D721Med (cell line): ENCODE measurements around the gene MRPL50.

Experiments used
- DNase-seq: peaks from one replicate; pipeline ENCODE4 v3.0.0; 2011; ENCODE audit warnings: low spot score; ENCODE audit not compliant: insufficient read length
- FAIRE-seq: peaks from 2 replicates; lab custom pipeline; 2011; peaks lifted over from hg19 to GRCh38; lab: Jason Lieb, UNC
- TF ChIP-seq, protein P1 (sequence below): IDR thresholded peaks from 2 replicates; pipeline ENCODE4 v1.5.1; 2012; ENCODE audit warnings: mild to moderate bottlenecking, control low read depth; ENCODE audit not compliant: insufficient read depth; ENCODE audit errors: missing control alignments

Gene MRPL50

DNA sequence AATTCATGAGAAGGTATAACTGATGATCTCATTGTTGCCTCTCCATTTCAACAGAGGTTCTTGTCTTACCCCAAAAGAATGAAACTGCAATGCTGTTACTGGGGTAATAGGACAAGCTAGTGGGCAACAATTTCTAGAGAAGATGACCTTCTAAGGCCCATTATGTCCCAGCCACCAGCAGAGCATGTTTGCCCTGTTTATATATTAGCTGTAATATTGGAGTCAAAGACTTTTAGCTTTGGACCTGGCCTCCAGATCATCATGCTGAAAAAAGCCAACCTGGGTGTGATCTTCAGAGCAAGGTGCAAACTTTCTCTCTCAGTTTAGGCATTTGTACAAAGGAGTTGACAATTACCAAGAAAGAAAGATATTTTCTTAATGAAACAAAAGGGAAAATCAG, 33.8 kb upstream of the MRPL50 start:
- FAIRE-seq (no peak), DNase-seq (no peak)
- TF ChIP-seq, protein P1, sequence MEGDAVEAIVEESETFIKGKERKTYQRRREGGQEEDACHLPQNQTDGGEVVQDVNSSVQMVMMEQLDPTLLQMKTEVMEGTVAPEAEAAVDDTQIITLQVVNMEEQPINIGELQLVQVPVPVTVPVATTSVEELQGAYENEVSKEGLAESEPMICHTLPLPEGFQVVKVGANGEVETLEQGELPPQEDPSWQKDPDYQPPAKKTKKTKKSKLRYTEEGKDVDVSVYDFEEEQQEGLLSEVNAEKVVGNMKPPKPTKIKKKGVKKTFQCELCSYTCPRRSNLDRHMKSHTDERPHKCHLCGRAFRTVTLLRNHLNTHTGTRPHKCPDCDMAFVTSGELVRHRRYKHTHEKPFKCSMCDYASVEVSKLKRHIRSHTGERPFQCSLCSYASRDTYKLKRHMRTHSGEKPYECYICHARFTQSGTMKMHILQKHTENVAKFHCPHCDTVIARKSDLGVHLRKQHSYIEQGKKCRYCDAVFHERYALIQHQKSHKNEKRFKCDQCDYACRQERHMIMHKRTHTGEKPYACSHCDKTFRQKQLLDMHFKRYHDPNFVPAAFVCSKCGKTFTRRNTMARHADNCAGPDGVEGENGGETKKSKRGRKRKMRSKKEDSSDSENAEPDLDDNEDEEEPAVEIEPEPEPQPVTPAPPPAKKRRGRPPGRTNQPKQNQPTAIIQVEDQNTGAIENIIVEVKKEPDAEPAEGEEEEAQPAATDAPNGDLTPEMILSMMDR: no peak

DNA sequence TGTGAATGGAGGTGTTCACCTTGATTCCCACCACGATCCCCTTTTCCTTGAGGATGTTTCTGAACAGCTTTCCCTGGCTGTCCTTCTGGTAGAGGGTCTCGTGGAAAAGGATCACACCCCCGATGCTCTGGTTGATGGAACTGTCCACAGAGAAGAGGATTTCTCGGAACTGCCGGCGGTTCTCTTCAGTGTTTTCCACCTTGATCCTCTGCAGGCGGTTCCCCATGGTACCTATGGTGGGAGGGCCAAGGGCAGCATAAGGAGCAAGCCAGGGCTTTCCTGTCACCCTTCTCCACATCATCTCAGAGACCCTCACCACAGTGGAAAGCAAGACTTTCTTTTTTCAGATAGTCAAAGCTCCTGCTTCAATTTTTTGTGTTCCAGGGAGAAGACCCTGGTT, 31.3 kb upstream of the MRPL50 start:
- FAIRE-seq: no peak
- no peak for DNase-seq

GRCh38 chr9:101428909-101429308, 30.5 kb upstream of the MRPL50 start:
- TF ChIP-seq, protein P1: no peak
- FAIRE-seq (no peak), DNase-seq (no peak)

More for the DNA sequence above, 31.3 kb upstream of the MRPL50 start:
- TF ChIP-seq, protein P1: no peak

- TF ChIP-seq, protein P1: no peak
- DNase-seq (no peak), FAIRE-seq (no peak)
Measured at GRCh38 chr9:101427957-101428655, 29.7 kb upstream of the MRPL50 start.

DNA sequence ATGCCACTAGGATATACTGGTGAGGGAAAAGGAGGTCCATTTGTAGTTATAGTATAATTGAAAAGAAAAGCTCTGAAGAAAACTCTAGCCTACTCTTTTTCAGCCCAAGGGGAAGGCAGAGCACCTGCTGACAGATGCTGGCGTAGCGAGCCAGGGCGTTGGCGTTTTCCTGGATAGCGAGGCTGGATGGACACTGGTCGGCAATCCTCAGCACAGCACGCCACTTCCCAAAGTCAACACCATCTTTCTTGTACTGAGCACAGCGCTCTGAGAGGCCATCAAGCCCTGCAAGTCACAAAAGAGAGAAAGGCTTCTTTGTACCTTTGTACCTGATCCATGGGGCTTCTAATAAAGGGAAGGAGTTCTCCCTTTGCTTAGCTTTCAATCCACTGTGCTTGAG, 28.9 kb upstream of the MRPL50 start:
- TF ChIP-seq, protein P1: no peak

DNA sequence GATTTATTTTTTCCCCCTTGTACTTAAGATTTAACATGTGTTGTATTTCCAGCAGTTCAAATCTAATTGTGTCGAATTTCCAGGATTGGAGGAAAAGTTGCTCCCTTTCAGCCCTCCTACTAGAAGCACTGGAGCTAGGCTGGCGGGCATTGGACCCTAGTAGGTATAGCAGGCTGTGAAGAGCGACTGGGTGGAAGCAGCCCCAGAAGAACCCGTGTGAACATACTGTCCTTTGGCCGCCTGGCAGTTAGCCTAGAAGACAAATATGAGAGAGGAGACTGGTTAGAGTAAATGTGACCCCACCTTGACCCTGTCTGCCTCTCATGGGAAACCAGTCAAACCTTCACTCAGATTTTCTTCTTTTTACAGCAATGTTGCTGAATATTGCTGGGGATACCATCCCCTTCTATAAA, 23.2 kb upstream of the MRPL50 start:
- no peak for DNase-seq
- TF ChIP-seq, protein P1: no peak
- no peak for FAIRE-seq

More for the DNA sequence above, 28.9 kb upstream of the MRPL50 start:
- DNase-seq: no peak
- FAIRE-seq: no peak

DNA sequence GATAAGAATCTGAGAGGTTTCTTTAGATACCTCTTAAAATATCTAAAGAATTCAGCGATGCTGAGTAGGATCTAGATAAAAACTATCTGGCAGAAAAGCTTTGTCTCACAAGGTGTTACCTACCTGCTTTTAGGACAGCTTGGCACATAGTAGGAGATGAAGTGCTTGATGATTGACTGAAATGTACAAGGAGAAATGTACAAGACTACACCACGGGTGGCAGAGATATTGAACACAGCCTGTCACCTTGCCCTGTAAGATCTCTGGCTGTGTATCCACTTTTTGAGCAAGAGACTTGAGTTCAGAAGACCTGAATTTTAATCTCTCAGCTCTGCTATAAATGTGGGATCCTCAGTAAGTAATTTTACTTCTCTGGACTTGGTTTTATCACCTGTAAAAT, 21.4 kb upstream of the MRPL50 start:
- TF ChIP-seq, protein P1: no peak
- DNase-seq: no peak
- FAIRE-seq: no peak
